Midbrain (tissue), 1 donor: Measurements from ENCODE around the gene AARS2.

Experiments
- DNase-seq: peaks from one replicate; lab custom pipeline; 2025; lab: John Stamatoyannopoulos, UW

AARS2 gene

DNA sequence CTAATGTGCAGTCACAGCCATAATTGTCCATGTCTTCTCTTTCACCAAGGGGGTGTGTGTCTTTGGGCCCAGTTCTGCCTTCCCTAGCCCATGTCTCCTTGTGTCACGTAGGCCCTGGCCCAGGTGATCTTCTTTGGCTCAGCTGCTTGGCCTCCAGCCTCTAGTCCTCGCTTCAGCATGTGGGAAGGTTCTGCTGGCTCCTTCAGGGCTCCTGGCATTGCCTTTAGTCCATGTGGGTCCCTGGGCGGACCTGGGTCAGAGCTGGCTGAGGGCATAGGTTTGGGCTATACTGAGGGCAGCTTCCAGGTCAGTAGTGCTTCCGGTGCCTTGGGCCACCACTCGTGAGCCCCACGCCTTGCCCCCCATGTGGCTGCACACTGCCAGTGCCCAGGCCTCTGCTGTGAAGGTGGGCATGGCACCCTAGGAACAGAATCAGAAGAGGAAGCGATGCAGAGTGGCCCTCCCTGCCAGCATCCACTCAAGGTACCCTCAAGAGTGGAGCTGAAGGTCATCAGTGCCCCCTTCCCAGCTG, 12.8 kb downstream of the AARS2 start:
- DNase-seq: no peak

DNA sequence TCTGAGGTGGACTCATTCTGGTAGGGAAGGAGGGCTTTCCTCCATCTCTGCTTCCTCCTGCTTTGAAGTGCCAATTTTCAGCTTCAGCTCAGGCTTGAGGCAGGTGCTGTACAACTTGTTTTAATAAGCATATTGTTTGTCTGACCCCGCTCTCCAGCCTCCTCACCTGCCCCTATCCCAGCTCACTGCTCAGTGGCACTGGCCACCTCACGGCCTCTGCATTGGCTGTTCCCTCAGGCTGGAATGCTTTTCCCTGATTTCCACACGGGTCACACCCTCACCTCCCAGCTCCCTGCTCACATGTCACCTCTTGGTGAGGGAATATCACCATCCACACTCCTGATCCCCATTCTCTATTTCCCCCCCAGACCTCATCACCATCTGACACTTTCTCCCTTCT, 14.3 kb downstream of the AARS2 start:
- no peak for DNase-seq

DNA sequence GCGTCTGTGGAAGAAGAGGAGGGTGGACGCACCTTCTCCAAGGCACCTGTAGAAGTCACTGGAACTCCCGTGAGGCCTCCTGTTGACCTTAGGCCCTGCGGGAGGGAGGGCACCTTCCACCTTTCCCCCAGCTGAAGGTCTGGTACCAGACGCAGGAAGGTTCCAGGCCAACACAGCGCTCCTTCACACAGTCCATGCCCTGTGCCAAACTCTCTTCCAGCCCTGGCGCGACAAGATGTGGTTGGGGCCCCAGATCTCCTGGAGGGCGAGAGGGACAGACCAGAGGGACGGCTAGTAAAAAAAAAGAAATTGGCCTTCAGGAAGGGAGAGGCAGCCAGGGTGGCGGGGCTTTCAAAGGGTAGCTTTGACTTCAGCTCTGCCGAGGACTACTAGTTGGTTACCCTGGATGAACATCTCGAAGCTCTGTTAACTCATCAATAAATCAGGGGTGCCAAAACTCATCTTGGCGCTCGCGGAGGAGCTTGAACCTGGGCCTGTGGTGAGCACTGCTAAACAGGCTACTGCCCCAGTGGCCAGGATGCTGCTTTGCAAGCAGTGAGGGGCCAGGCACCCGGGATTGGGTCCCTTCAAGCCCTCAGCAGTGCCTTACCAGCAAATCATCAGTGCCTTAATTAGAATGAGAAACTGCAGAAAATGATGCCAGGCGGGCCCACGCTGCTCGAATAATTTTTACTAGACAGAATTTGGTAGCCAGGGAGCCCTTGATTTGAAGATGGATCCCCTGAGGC, 14.9 kb downstream of the AARS2 start:
- no peak for DNase-seq

DNA sequence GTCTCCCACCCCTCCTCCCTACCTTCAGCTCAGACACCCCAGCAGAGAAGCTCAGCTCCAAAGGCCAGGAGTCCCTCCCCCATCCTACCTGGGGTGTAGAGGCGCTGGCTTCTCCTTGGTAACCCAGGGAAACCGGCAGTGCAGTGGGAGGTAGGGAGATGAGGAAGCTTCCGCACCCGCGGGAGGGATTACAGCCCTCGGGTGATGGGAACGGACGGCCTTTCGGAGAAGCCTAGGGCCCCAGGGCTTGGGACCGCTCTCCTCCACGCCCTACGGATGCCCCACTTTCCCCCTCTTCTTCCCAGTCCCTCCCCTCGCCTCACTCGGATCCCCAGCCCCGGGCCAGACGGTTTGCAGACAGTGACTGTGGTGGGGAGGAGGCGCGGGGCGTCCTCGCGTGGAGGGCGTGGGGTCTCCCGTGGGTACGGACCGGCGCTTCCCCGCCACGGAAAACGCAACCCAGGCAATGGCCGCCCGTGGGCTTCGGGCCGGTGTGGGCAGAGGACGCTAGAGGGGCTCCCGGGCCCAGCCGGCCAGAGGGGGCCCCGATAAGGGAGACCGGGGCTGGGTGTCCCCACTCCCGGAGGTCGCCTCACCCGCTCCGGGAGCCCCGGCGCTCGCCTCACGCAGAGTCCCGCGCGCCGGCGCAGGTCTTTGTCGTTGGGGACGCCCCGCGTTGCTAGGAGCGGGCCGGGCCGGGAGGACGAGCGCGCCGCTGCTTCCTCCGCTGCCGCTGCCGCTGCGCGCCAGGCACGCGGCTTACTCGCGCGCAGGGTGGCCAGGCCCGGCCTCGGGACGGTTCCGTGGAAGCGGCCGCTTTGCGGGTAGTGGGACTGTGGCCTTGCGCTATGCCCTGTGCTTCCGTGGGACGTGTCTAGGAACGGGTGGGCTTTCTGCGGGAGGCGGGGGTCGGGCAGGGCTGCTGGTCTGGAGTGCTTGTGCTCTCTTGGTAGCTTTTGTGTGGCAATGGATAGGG, 15.8 kb downstream of the AARS2 start:
- DNase-seq: peak; percentile 54

DNA sequence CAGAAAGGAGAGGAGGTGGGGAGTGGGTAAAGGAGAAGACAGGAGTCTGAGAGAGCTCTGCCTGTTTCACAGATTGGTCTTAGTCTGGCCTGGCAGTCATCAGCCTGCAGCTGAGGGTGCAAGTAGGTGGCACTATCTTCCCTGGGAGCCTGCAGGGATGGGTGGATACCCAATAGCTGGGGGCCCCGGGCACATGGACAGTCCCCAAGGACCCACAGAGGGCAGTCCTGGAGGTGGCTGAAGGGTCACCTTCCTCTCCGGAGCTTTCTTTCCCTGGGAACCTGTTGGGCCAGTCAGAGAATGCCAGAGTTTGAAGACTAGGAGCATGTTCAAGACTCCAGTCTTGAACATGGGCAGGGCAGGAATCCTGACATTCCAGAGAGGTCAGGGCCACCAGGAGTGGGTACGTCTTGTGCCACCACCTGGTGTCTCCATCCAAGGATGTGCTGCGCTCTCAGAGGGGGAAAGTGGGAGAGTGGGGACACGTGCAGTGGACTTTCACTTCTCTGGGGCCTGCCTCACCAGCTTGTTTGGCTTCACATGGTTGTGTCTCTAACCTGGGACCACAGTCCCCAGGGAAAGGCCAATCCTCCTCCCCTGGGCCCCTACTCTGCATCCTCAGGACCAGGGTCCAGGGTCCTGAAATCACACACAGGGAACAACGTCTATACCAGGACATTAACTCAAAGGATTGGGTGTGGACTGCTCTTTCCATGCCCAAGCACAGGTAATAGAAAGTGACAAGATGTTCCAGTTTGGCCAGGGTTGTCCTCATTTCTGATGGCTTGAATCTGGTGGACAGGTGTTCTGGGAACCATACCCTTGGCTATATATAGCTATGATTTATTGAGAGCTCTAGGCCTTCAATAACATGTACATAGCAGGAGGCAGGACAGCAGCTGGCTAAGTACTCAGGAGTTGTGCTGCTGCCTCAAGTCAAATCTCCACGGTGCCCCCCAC, 18.0 kb downstream of the AARS2 start:
- no peak for DNase-seq

DNA sequence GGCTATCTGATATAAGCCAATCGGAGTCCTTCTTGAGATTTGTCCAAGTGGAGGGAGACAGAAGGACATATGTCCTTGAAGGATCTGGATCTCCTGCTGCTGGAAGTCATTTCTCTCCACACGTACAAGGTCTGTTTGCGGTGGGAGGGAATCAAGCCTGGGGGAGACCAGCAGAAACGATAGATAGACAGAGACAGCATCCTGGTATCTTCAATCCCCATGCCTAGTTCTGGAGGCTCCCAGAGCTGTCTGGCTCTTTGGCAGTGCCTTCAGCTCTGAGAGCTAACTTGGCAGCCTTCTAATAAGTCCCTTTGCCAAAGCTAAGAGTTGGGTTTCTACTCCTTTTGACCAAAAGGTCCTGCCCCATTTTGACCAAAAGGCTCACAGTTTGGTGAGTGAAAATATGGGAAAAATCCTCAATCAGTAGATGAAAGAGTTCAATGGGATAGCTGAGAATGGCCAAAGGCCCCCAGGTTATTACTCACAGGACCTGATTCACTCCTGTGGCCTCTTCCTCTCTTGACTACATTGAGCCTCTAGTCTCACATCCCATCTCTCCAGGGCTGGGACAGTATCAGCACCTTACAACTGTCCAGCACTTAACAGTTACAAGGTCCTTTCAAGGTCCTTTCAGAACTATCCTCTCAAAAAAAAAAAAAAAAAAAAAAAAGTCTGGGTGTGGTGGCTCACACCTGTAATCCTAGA, 20.3 kb downstream of the AARS2 start:
- DNase-seq: no peak

DNA sequence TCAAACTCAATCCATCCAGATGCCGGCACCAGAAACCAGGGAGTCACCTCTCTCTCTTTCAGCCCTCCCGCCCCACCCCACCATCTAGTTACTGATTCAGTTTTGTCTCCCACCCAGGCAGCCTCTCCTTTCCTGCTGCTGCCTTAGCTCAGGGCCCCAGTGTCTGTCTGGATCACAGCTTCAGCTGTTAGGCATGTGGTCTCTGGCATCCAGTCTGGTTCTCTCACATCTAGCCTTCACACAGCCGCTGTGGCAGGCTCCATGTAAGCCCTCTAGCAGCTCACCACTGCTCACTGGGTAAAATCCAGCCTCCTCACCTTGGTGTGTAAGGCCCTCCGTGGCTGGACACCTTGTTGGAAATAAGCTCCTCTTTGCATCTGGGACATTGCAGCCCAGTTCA, 21.3 kb downstream of the AARS2 start:
- DNase-seq: no peak

DNA sequence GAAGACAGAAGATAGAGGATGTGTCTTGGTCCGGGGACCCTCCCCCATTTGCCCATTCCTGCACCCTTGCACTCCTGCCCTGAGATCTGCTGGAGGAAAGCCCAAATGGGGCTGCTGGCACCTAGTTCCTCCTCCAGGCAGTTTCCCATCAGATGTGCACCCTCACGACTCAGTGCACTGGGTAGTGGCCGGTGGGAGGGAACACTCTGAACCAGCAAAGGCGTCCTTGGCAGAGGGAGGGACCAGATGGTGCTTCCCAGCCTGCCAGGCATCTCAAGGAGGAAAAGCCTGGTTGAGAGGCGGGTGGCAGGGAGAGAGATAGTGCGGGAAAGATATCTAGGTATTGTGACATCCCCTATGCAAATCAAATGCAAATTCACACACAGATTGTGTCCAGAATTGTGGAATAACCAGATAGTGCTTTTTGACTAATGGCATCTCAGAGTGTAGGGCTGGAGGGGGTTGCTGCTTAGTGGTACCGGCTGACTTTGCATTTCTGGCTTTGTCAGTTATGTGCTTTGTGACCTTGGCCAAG, 23.4 kb downstream of the AARS2 start:
- DNase-seq: no peak

DNA sequence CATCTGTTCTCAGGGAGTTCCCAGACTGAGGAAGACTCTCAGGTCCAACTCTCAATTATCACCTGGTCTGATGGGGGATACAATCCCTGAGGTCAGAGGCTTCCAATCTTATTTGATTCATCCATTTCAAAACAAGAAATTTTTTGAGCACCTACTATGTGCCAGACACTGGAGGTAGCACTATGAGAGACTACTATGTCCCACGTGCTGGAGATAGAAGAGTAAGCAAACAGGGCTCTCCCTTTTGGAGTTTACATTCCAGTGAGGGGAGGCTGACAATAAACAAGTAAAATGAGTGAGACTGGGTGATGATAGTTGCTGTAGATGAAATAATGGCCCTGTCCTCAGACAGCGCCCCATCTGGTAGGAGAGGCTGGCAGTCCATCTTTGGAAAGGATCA, 26.4 kb downstream of the AARS2 start:
- DNase-seq: no peak

DNA sequence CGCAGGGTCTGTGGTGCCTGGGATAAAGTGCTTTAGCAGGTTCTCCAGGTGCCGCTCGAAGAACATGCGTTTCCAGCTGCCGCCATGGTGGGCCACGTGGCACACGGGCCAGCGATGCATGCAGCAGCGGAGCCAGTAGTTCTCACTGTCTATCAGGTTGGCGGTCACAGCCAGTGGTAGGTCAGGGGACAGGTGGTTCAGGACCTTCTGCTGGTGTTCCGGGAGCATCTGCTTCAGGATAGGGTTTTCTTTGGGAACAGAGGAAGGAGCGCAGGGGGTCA, 26.9 kb downstream of the AARS2 start:
- no peak for DNase-seq

DNA sequence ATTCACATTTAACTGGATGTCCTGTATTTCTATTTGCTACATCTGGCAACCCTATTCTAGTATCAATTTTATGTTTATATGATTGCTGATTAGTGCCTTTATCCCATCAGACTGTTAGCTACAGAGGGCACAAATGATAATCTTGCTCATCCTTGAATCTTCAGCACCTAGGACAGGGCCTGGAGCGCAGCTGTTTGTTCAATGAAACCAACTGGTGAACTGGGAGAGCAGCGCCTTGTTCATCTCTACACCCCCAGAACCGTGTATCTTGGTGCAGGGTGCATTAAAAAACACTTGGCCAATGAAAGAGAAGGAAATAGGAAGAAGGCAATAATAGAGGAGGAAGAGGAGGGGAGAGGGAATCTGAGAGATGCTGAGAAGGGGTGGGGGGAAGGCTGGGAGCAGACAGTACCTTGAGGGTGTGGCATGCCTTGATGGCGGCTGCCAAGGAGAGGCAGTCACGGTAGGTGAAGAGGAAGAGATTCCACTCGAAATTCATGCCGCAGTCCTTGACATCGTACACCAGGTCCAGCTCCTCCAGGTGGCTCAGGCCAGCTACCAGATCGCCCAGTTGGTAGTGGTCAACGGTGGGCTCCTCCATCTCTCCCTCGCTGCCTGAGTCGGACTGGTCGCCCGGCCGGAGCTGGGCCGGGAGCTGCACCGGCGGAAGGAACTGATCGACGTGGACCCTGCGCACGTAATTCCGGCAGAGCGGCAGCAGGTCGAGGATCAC, 27.4 kb downstream of the AARS2 start:
- DNase-seq: no peak

DNA sequence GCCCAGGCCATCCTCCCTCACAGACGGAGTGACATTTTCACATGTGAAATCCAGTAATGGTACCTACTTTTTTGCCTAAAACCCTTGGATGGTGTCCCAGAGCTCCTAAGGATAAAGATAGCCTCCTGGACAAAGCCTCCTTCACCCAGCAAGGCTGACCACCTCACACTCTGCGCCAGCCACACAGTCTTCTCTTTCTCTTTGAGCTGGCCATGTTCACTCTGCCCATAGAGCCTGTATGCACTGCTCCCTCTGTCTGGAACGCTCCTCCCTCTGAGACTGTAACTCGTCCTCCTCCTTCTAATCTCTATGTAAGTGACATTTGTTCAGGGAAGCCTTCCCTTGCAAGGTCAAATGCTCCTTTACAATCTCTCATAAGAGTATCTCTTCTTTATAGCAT, 28.3 kb downstream of the AARS2 start:
- no peak for DNase-seq

DNA sequence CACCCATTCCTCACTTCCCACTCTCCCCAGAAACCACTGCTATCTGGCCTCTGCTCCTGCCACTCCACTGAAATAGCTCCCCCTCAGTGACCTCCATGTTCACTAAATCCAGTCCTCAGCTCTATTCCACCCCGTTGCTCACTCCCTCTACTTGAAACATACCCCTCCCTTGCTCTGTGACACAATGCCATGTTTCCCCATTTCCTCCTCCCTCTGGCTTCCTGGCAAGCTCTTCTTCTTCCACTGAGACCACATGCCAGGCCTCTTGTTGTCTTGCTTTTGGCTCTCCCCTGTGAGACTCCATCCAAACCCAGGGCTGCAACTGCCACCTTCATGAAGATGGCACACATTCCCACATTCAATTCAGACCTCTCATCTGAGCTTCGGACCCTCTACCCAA, 29.0 kb downstream of the AARS2 start:
- no peak for DNase-seq

DNA sequence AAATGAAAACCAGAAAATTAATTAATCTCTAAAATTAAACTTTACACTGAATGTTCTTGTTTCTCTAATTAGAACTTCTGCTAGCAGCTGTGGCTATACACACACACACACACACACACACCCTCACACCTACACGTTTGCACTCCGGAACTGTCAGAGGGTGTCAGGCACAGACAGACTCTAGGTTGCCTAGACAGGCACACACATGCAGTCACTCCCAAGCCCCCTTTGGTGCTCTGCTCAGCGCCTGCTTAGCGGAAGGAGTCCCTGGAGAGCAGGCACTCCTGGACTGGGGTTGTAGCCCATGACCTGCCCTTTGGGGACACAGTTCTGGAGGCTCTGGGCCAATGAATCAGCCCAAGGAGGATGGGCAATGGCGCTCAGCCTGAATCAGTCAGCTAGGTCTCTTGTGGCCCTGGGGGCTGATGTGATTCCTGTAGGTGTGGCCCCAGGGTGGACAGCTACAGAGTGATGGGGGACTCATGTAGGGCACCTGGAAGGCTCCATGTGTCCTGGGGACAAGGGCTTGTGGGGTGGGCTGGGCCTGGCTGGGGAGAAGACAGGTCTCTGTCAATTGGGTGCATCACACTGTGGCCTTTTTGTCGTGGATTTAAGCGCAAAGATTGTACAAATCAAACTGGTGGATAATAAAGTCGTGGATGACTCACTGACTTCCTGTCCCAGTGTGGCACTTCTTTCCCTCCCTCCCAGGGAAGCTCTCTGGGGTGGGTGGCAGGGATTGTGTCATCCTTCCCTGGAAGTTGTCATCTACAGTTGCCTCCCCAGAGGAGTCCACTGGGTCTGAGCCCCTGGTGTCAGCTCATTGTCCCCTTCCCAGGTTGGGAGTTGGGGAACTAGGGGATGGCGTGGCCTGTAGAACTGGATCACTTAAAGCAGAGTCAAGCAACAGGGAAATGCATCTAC, 34.1 kb downstream of the AARS2 start:
- DNase-seq: no peak

DNA sequence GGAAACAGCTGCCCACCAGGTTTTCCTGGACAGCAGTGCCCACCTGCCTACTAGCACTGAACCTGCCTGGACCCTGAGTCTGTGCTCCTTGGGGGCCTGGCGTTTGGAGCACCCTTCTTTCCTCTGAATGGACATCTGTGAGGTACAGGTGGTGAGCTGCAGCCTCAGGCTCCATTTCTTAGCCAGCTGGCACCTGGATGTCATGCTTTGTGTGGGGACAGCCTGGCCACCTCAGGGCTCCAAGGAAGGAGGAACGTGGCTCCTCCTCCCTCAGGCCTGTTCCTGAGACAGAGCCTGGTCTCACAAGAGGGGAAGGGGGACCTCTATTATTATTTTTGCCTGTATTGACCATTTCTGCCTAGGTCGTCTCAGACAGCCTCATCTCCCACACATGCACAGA, 34.8 kb downstream of the AARS2 start:
- DNase-seq: no peak

DNA sequence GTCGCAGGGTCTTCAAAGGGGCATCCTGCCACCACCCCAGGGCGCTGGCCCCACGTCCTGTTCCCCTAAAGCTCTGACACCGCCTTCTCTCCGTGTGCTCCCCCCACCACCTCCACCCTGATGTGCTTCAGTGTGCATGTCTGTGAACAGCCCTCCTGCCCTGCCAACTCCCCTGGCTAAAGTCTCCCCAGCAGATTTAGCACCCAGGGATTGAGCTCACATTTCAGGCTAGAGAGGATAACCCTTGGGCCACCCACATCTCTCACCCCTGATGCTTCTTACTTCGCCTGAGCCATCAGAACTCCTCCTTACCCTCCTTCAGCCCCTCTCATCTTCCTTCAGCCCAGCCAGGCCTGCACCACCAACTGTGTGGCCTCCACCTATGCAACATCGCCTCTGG, 35.4 kb downstream of the AARS2 start:
- no peak for DNase-seq

DNA sequence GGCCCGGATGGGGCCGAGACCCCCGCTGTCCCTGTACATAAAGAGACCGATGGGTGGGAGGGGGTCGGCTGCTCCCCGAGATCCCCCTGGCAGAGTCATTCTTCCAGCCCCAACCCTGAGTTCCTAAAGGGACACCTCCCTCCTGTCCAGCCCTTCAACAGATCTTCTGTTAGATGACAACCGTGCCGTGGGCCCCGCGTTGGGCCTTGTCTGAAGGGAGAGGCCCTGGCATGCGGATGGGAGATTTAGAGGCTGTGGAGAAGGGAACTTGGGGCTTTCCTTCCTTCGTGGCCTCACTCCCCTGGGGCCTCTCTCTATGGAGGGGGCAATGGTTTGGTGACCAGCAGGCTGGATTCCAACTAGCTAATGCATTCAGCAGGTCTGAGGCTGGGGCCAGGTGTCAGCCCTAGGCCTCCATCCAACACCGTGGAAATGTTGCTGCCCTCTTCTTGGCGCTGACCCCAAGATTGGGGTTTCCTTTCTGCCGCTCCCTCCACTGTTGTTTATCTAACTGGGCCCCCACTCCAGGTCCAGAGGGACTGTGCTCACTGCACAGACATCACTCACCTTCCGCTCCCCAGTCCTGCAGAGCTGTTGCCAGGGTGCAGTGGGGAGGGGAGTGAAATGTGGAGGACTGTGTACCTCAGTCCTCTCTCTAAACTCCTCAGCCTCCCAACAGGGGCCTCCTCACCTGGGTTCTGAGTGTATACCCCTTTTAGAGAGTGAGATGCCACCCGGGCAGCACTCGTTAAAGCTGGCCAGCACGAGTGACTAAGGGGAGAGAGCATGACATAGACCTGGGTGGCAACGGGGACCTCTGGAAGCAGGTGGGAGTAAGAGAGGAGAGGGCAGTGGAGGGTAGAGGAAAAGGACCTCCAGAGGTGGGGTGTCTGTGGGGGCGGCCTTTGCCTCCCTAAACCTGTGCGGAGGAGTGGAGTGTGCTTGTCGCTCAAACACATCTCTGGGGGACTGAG, 36.2 kb downstream of the AARS2 start:
- no peak for DNase-seq
